GM12892 (cell line): Measurements from ENCODE around the gene UBTD1.

Source experiments
- POLR2A ChIP-seq: IDR thresholded peaks from 2 replicates; pipeline ENCODE4 v1.6.1; 2011; ENCODE audit warnings: low read depth, low read length, control low read depth
- TAF1 ChIP-seq: IDR thresholded peaks from 2 replicates; pipeline ENCODE4 v1.6.1; 2011; ENCODE audit warnings: low read depth, mild to moderate bottlenecking, control low read depth, low read length, borderline replicate concordance

DNA sequence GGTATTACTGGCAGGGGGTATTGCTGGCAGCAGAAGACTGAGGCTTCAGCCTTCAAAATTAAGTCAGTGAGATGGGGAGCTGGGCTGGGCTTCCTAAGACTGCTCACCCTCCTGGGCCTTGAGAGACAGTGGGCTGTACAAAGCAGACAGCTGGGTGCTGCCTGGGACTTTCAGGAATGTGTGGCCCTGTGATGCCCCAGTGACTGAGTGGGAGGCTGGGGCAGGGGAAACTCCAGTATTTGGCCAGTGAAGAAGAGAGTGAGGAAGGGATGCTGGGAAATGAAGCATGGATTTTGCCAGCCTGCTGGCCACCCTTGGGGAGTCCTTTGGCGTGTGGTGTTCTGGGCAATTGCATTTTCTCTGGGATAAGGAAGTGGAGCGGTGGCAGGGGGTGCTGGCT lies 74.3 kb downstream of the UBTD1 start:
- TF ChIP-seq POLR2A: no peak
- no peak for TF ChIP-seq TAF1
